Myocyte (in vitro differentiated cells): Measurements from ENCODE around the gene RAB40A. TPM values are rescaled to one million over a fixed set of nuclear protein-coding genes. Genes with fewer than 3 reads are reported as not detected.
"Not testable (repeated sequence)": the region's sequence is repeated elsewhere in the genome, so short reads cannot be mapped to it uniquely, and the experiment has no call there.

Source experiments
- DNase-seq: peaks from one replicate; pipeline ENCODE4 v3.0.0-alpha.2; 2012; ENCODE audit warnings: low read depth
- total RNA-seq: library from RNA; depleted of rRNA; stranded (reverse); fragments of >200 nt; gene quantifications from 2 replicates; pipeline ENCODE4 v1.2.3, GENCODE V29; 2014

Gene RAB40A
- total RNA-seq, 1 donor from 2014 or later: 0.32 TPM

GRCh38 chrX:103464774-103465117 is 54.5 kb downstream of the RAB40A start:
- peak; percentile 76 for DNase-seq

- peak; percentile 56 for DNase-seq
Measured at GRCh38 chrX:103464072-103464773, 55.1 kb downstream of the RAB40A start.

- no peak for DNase-seq
Measured at GRCh38 chrX:103461156-103461555, 58.1 kb downstream of the RAB40A start.

GRCh38 chrX:103460001-103460755 is 59.1 kb downstream of the RAB40A start:
- not testable (repeated sequence) for DNase-seq

- peak; percentile 72 for DNase-seq
Measured at GRCh38 chrX:103453655-103454054, 65.6 kb downstream of the RAB40A start.

Other genes with a start within 250 kb of the RAB40A start
- not detected in 2 replicates for gene TCEAL5, start 242.7 kb downstream of the RAB40A start, total RNA-seq
- 6.5 and 11.7 TPM in 2 replicates for gene BEX2, start 208.5 kb downstream of the RAB40A start, total RNA-seq
- 54.0 and 66.3 TPM in 2 replicates for gene TCEAL7, start 189.2 kb downstream of the RAB40A start, total RNA-seq
- gene TCEAL9, start 163.0 kb downstream of the RAB40A start, total RNA-seq: 158 and 197 TPM in 2 replicates
- gene BEX3, start 143.0 kb downstream of the RAB40A start, total RNA-seq: 211 TPM in 2 replicates
- 153 and 202 TPM in 2 replicates for gene TCEAL4, start 66.0 kb upstream of the RAB40A start, total RNA-seq
- 34.0 and 36.5 TPM in 2 replicates for gene TCEAL3, start 88.5 kb upstream of the RAB40A start, total RNA-seq
- gene TCEAL1, start 109.5 kb upstream of the RAB40A start, total RNA-seq: 149 and 162 TPM in 2 replicates
- gene MORF4L2, start 167.2 kb upstream of the RAB40A start, total RNA-seq: 769 and 841 TPM in 2 replicates
- gene TMEM31, start 191.4 kb upstream of the RAB40A start, total RNA-seq: not detected in 2 replicates